NB4 (cell line): Measurements from ENCODE around the gene DNAAF8.

Source experiments
- DNase-seq: peaks from one replicate; pipeline ENCODE4 v3.0.0; 2010; ENCODE audit warnings: low read depth
- H3K4me3 ChIP-seq: one replicate; pipeline ENCODE4 v1.5.1; 2011; ENCODE audit warnings: mild to moderate bottlenecking, low read depth, low read length, moderate library complexity
- MYC ChIP-seq: IDR thresholded peaks from 2 replicates; pipeline ENCODE4 v1.6.1; 2011; ENCODE audit warnings: low read depth, low read length
- POLR2A ChIP-seq: IDR thresholded peaks from 2 replicates; pipeline ENCODE4 v1.6.1; 2011; ENCODE audit warnings: mild to moderate bottlenecking; ENCODE audit not compliant: insufficient read length; ENCODE audit errors: extremely low read depth
- TF ChIP-seq, protein P1 (sequence below): IDR thresholded peaks from 2 replicates; pipeline ENCODE4 v1.6.1; 2011; ENCODE audit warnings: low read depth, low read length
- TF ChIP-seq, protein P2 (sequence below): IDR thresholded peaks from one replicate; pipeline ENCODE4 v1.5.1; 2012; ENCODE audit warnings: low read depth, low read length

The DNAAF8 gene

DNA sequence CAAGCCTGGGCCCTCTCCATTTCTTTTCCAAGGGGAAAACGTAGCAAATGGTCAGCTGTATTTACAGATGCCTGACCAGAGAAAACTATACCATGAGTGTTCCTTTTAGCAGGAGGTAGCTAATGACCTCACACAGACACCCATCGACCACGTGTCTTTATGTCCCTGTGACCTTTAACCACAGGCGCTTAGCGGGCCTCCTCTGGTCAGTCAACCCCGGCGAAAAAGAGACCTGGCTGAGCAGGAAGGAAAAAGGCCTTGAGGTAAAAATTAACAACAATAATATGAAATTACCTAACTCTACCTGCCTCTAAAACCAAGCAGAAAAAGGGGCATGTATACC lies 31.9 kb upstream of the DNAAF8 start:
- no peak for DNase-seq
- TF ChIP-seq POLR2A = no peak
- TF ChIP-seq, protein P1, sequence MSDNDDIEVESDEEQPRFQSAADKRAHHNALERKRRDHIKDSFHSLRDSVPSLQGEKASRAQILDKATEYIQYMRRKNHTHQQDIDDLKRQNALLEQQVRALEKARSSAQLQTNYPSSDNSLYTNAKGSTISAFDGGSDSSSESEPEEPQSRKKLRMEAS = no peak
- no peak for TF ChIP-seq MYC
- TF ChIP-seq, protein P2, sequence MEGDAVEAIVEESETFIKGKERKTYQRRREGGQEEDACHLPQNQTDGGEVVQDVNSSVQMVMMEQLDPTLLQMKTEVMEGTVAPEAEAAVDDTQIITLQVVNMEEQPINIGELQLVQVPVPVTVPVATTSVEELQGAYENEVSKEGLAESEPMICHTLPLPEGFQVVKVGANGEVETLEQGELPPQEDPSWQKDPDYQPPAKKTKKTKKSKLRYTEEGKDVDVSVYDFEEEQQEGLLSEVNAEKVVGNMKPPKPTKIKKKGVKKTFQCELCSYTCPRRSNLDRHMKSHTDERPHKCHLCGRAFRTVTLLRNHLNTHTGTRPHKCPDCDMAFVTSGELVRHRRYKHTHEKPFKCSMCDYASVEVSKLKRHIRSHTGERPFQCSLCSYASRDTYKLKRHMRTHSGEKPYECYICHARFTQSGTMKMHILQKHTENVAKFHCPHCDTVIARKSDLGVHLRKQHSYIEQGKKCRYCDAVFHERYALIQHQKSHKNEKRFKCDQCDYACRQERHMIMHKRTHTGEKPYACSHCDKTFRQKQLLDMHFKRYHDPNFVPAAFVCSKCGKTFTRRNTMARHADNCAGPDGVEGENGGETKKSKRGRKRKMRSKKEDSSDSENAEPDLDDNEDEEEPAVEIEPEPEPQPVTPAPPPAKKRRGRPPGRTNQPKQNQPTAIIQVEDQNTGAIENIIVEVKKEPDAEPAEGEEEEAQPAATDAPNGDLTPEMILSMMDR = no peak

DNA sequence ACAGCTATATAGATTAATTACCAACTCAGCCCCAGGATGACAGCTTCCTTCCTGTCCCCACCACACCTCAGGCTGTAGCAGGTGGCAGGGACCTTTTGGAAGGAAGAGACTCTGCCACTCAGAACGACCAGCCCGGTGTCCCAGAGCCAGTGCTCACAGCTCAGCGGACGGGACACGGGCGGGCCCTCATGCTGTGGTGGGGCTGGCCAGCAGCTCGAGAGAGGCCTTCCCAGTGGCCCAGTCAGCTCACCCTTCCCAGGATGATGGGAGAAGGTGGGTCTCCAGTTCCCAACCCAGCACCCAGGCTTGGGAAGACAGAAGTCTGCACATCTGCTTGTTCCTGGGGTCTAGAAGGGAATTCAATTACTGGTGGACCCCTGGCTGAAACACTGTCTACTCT lies 30.4 kb upstream of the DNAAF8 start:
- no peak for DNase-seq
- no peak overlapping the region for H3K4me3 ChIP-seq
- no peak for TF ChIP-seq MYC
- TF ChIP-seq, protein P2 = no peak
- TF ChIP-seq, protein P1 = no peak

More for the DNA sequence above, 31.9 kb upstream of the DNAAF8 start:
- H3K4me3 ChIP-seq = no peak overlapping the region

DNA sequence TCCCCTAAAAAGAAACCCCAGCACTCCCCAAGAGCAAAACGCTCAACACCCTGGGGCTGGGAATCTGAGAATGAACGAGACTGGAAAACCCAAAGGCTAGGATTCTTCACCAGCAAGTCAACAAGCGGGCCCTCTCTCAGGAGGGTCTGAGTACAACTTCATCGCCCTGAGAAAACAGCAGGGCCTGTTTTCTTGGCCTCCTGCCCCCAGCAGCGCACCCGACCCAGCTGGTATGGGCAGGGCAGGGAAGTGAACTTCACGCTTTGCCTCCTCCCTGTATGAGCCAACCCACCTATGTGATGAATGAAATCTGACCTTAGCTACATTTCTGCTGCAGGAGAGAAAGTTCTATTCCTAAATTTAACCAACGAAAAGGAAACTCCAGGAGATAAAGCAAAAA lies 29.8 kb upstream of the DNAAF8 start:
- TF ChIP-seq POLR2A (no peak), MYC (no peak)
- TF ChIP-seq, protein P1 = no peak
- TF ChIP-seq, protein P2 = no peak
- H3K4me3 ChIP-seq = no peak overlapping the region
- no peak for DNase-seq

DNA sequence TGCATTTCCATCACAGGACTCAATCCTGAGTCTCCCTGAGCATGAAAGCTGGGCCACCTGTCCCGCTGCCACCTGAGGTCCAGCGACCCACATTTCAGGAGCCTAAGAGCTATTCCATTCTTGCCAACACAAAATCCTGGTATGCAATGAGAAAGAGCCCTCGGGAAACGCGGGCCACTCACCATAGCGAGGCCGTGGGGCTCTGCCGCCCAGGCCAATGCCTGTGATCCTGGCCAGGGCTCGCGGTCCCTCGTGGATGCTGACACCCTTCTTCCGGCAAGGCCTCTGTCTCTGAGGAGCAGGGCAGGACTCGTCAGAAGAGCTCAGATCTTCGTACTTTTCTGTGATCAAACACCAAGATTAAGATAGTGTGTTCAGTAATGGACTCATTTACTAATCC lies 29.4 kb upstream of the DNAAF8 start:
- DNase-seq = no peak
- H3K4me3 ChIP-seq = no peak overlapping the region
- TF ChIP-seq POLR2A = no peak
- TF ChIP-seq MYC = no peak
- TF ChIP-seq, protein P1 = no peak
- TF ChIP-seq, protein P2 = no peak

DNA sequence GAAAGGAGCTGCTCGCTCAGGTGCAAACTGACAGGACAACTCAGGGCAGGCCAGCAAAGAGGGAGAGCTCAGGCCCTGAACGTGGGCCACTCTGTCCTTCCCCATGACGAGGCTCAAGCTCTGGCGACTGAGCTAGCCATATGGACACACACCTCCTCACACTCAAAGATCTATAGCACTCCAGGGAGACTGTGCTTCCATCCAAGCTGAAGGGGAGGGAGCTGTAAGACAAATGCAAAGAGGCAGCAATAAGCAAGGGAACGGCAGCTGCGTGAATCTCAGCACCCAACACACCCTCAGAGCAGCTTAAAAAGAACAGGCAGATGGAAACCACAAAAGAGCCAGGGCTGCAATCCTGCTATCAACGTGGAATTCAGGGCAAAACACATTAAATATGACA lies 27.5 kb upstream of the DNAAF8 start:
- H3K4me3 ChIP-seq = no peak overlapping the region
- DNase-seq = no peak
- TF ChIP-seq POLR2A (no peak), MYC (no peak)
- TF ChIP-seq, protein P1 = no peak
- TF ChIP-seq, protein P2 = no peak

DNA sequence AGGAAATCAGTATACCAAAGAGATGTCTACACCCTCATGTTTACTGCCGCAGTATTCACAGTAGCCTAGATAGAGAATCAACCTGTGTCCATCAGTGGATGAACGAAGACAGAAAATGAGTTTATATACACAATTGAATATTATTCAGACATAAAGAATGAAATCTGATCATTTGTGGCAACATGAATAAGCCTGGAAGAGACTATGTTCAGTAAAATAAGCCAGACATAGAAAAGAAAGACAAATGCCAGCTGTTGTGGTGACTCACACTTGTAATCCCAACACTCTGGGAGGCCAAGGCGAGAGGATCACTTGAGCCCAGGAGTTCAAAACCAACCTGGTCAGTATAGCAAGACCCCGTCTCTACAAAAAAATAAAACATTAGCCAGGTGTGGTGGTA lies 24.9 kb upstream of the DNAAF8 start:
- no peak overlapping the region for H3K4me3 ChIP-seq
- TF ChIP-seq POLR2A (no peak), MYC (no peak)
- TF ChIP-seq, protein P2 = no peak
- TF ChIP-seq, protein P1 = no peak
- DNase-seq = no peak
